HG03103 (cell line): ENCODE results near the gene GFI1B.
"Not testable (repeated sequence)": the region's sequence is repeated elsewhere in the genome, so short reads cannot be mapped to it uniquely, and the experiment has no call there.

Experiments used
- ATAC-seq: cut with Tn5 transposase; IDR thresholded peaks from one replicate; pipeline ENCODE4 v1.9.1; 2021; ENCODE audit warnings: low read depth; ENCODE audit not compliant: unreplicated experiment

GFI1B gene

GRCh38 chr9:132989414-132989996, 11.0 kb downstream of the GFI1B start:
- ATAC-seq, result no peak

- ATAC-seq, result not testable (repeated sequence)
Measured at GRCh38 chr9:132989998-132990557, 11.6 kb downstream of the GFI1B start.

GRCh38 chr9:132990781-132991180, 12.3 kb downstream of the GFI1B start:
- no peak for ATAC-seq

GRCh38 chr9:132991351-132992300, 13.1 kb downstream of the GFI1B start:
- ATAC-seq, result no peak

- no peak for ATAC-seq
Measured at GRCh38 chr9:132993511-132993939, 15.0 kb downstream of the GFI1B start.

GRCh38 chr9:132994410-132995120, 16.1 kb downstream of the GFI1B start:
- ATAC-seq, result no peak

GRCh38 chr9:132995121-132995420, 16.6 kb downstream of the GFI1B start:
- ATAC-seq, result no peak

GRCh38 chr9:132995879-132996278, 17.4 kb downstream of the GFI1B start:
- ATAC-seq, result no peak

- ATAC-seq, result no peak
Measured at GRCh38 chr9:132996526-132996925, 18.0 kb downstream of the GFI1B start.

GRCh38 chr9:132997591-132997990, 19.1 kb downstream of the GFI1B start:
- ATAC-seq, result no peak

- ATAC-seq, result not testable (repeated sequence)
Measured at GRCh38 chr9:132998221-132998620, 19.7 kb downstream of the GFI1B start.

- no peak for ATAC-seq
Measured at GRCh38 chr9:132998831-132999635, 20.5 kb downstream of the GFI1B start.

- ATAC-seq, result no peak
Measured at GRCh38 chr9:133002147-133003070, 23.9 kb downstream of the GFI1B start.

- ATAC-seq, result no peak
Measured at GRCh38 chr9:133003071-133003461, 24.6 kb downstream of the GFI1B start.

- ATAC-seq, result no peak
Measured at GRCh38 chr9:133003671-133004090, 25.2 kb downstream of the GFI1B start.

GRCh38 chr9:133004091-133004998, 25.9 kb downstream of the GFI1B start:
- ATAC-seq, result no peak

- no peak for ATAC-seq
Measured at GRCh38 chr9:133004999-133005760, 26.7 kb downstream of the GFI1B start.
